M059J (cell line): ENCODE measurements around the gene PPTC7. TPM values are rescaled to one million over a fixed set of nuclear protein-coding genes. Genes with fewer than 3 reads are reported as not detected.
"Not testable (repeated sequence)": the region's sequence is repeated elsewhere in the genome, so short reads cannot be mapped to it uniquely, and the experiment has no call there.

ENCODE experiments used
- DNase-seq: peaks from one replicate; pipeline ENCODE4 v3.0.0-alpha.2; 2012; ENCODE audit warnings: low read depth
- total RNA-seq: library from RNA; depleted of rRNA; stranded (reverse); fragments of >200 nt; shearing (Covaris generic); gene quantifications from 2 replicates; pipeline ENCODE4 v1.2.3, GENCODE V29; 2014; rRNA removed

Gene PPTC7
- 1.7 and 5.2 TPM in 2 replicates for total RNA-seq

GRCh38 chr12:110583137-110584059 lies at the start of gene PPTC7:
Gene PPTC7 (minus strand): TSS chr12:110583318. CDS start chr12:110583031, 287 bp downstream.
- peak; percentile 92 for DNase-seq

- DNase-seq = no peak
Measured at GRCh38 chr12:110627500-110628195, 44.5 kb upstream of the PPTC7 start.

- DNase-seq = no peak
Measured at GRCh38 chr12:110622582-110622981, 39.5 kb upstream of the PPTC7 start.

DNA sequence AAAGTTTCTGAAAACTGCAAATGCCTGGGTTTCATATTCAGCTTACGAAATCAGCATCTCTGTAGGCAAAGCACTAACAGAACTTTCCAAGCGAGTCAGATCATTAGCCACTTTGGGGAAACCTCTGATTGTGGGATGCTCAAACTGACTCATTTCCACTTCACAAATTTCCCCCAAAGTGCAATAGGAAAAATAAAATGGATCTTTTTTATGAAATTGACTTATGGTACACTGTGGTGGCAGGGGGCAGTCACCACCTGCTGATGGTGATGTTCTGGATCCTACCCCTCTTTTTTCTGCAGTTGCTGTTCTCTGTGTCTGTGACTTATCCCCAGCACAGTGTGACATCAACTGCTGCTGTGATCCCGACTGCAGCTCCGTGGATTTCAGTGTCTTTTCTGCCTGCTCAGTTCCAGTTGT lies 36.4 kb upstream of the PPTC7 start:
- peak; percentile 4 for DNase-seq

DNA sequence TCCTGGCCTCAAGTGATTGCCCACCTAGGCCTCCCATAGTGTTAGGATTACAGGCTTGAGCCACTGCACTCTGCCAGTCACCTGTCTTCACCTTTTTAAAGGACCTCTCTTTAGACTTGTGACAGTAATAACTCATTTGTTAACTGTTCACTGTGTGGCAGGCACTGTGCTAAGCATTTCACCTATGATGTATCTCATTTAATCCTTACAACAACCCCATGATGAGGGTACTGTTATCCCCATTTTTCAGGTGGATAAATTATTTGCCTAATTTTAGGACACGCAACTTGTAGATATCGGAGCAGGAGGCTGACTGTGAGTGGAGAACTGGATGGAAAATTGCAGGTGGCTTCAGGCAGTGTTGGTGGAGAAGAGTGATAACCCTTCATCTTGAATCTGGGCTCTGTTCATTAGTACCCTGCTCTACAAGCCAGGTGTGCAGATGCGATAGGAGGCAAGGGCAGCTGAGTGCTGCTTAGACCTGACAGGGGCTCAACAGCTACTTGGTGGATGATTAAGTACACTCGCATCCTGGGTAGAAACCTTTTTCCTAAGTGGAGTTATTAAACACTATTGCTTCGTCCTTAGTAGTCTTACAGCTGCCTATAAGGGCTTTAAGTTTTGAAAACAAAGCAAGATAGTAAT lies 33.5 kb upstream of the PPTC7 start:
- DNase-seq = no peak

GRCh38 chr12:110615171-110615570 lies 32.1 kb upstream of the PPTC7 start:
- DNase-seq = no peak

GRCh38 chr12:110613771-110614684 lies 30.9 kb upstream of the PPTC7 start, which contains the start of gene TCTN1:
Gene TCTN1 (plus strand): TSS chr12:110614129. CDS start chr12:110614183, 54 bp downstream.
- peak; percentile 93 for DNase-seq

GRCh38 chr12:110613071-110613770 lies 30.1 kb upstream of the PPTC7 start:
- no peak for DNase-seq

- no peak for DNase-seq
Measured at GRCh38 chr12:110606253-110606611, 23.1 kb upstream of the PPTC7 start.

GRCh38 chr12:110602085-110602814 lies 19.1 kb upstream of the PPTC7 start:
- DNase-seq = peak; percentile 63

- peak; percentile 63 for DNase-seq
Measured at GRCh38 chr12:110600254-110600653, 17.1 kb upstream of the PPTC7 start.

DNA sequence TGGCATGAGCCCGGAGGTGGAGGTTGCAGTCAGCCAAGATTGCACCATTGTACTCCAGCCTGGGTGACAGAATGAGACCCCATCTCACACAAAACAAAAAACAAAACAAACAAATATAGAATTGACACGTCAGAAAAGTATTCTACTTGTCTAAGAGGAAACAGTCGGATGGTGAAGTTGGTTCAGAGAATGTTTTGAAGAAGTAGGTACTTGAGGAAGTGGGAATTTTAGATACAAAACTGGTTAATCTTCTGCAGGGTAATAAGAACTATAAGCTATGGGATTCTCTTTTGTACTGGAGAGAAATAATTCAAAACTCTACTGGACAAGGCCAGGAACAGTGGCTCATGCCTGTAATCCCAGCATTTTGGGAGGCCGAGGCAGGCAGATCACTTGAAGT lies 16.2 kb upstream of the PPTC7 start:
- no peak for DNase-seq

DNA sequence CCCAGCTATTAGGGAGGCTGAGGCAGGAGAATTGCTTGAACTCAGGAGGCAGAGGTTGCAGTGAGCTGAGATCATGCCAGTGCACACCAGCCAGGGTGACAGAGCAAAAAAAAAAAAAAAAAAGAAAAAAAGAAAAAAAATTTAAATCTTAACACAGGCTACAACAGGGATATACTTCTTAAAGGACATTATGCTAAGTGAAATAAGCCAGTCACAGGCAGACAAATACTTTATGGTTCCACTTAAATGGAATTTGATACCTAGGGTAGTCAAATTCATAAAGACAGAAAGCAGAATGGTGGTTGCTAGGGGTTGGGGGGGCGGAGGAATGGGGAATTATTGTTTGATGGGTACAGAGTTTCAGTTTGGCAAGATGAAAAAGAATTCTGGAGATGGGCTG lies 14.8 kb upstream of the PPTC7 start:
- DNase-seq = no peak

DNA sequence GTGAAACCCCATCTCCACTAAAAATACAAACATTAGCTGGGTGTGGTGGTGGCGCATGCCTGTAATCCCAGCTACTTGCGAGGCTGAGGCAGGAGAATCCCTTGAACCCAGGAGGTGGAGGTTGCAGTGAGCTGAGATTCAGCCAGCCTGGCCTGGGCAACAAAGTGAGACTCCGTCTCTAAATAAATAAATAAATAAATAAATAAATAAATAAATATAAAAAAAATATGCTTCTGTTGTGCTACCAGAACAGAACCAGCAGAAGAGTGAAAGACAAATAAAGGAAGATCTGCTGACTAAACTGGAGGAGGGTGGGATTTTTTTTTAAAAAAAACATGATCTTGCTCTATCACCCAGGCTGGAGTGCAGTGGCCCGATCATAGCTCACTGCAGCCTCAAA lies 9.8 kb upstream of the PPTC7 start:
- not testable (repeated sequence) for DNase-seq

- no peak for DNase-seq
Measured at GRCh38 chr12:110592078-110592477, 9.0 kb upstream of the PPTC7 start.

- DNase-seq = peak; percentile 15
Measured at GRCh38 chr12:110591451-110592051, 8.4 kb upstream of the PPTC7 start.

DNA sequence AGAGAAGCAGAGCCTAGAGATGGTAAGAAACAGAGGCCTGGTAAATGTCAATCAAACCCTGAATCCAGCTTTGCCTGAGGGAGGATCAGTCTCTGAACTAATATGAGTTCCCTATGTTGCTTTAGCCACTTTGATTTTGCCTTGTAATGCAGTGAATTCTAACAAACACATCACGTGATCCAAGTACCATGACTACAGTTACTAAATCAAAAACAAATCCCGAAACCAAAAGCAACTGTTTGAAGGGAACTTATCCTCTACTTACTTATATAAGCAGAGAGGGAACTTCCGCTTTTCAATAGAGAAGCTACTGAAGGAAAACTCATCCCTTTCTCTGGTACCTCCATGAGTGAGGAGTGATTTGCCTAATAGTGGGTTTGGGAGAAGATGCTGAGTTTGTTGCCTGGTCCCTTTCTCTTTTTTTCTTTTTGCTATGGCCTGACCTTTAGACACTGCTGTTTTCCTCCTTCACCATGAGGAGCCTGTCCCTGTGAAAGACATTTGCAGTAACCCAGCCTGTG lies 7.7 kb upstream of the PPTC7 start:
- DNase-seq = peak; percentile 32

- no peak for DNase-seq
Measured at GRCh38 chr12:110590059-110590458, 6.9 kb upstream of the PPTC7 start.

DNA sequence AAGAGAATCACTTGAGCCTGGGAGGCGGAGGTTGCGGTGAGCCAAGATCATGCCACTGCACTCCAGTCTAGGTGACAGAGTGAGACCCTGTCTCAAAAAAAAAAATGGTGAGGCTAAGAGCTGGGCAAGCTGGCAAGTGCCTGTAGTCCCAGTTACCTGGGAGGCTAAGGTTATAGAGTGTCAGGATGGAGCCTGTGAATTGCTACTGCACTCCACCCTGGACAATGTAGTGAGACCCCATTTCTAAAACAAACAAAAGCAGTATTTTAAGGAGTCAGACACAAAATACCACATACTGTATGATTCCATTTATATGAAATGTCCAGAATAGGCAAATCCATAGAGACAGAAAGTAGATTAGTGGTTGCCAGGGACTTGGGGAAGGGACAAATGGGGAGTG lies 4.0 kb upstream of the PPTC7 start:
- DNase-seq = not testable (repeated sequence)
